GM19455 (cell line): ENCODE data around the gene IFT27.

Source experiments
- ATAC-seq: cut with Tn5 transposase; IDR thresholded peaks from one replicate; pipeline ENCODE4 v1.9.1; 2021; ENCODE audit not compliant: unreplicated experiment

Gene IFT27, protein sequence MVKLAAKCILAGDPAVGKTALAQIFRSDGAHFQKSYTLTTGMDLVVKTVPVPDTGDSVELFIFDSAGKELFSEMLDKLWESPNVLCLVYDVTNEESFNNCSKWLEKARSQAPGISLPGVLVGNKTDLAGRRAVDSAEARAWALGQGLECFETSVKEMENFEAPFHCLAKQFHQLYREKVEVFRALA

DNA sequence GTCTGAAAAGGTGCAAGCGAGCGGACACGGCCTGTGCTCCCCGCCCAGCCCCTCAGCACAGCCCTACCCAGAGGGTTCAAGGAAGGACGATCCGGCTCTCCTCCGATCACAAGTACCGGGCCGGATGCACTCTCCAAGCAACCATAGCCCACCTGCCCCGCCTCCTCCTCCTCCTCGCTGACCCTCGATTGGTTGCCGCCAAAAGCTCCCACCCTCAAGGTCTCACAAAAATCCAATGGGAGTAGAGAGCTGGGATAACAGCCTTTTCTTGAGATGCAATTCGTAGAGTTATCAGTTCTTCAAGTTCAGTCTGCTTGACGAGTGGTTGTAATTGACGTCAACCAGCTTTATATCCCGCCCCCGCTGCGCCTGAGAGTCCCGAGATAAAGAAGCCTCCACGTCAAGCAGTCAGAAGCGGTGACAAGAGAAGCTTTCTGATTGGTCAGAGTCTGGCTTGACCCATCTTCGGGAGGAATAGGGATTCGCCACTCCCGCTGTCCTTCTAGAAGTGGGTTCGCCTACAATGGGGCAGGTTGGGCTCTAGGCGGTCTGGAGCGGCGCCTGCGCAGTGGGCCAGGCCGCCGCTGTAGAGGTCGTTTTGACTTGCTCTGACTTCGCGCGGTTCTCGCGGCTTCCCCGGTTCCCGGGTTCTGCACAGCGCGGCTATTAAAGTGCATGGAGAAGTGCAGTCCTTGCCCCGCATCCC is at the start of gene IFT27:
TSS of gene IFT27 (minus strand) at position 156 of the 706 bp plus-strand sequence. CDS start 412 bp downstream, outside the sequence.
- peak; percentile 95 for ATAC-seq

DNA sequence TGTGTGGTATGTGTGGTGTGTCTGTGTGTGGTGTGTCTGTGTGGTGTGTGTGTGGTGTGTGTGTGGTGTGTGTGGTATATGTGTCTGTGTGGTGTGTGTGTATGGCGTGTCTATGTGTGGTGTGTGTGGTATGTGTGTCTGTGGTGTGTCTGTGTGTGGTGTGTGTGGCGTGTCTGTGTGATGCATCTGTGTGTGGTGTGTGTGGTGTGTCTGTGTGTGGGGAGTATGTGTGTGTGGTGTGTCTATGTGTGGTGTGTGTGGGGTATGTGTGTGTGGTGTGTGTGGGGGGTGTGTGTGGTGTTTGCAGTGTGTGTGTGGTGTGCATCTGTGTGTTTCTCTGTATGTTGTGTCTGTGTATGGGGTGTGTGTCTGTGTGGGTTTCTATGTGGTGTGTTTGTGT is 48.7 kb upstream of the IFT27 start:
- no peak for ATAC-seq

DNA sequence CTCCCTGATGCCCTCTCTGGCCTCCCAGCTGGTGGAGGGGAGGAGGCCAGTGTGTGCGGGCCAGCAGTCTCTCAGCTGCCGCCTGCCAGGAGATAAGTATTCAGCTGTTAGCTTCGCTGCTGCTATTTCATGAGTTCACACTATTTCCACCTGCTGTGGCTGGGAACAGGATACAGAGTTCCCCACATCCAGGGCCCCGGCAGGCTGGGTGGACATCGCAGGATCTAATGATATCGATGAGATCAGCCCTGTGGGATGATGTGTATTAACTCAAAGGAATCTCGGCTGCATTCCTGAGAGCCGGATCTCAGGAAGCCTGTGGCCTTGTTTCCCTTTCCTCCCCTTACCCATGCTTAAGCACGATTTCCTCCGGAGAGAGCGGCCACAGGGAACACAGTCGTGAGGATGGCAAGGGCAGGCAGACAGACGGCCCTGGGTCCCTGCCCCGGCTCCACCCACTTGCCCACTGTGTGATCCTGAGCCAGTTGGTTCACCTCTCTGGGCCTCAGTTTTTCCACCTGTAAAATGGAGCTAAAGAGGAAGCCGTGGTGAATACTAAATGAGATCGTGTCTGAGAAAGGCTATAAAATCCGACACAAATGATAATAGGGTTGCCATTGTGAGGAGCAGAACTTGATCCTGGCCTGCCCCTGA is 47.4 kb upstream of the IFT27 start:
- ATAC-seq = no peak

DNA sequence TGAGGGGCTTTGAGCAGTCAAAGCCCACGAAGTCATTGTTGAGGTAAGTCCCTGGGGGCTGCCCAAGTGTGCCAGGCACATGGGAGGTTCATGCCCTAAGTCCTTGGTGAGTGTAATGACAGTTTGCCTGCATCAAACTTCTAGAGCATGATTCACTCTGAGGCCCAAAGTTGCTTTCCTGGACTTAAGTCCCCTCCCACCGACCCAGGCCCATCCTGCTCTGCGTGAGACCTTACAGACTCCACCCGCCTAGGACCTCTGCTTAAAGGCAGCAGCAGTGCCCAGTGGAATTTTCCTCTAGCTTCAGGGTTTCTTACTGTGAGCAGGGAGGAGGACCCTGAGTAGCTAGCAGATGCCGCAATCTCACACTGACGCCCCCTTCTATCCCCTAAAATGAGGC is 46.7 kb upstream of the IFT27 start:
- ATAC-seq = no peak

DNA sequence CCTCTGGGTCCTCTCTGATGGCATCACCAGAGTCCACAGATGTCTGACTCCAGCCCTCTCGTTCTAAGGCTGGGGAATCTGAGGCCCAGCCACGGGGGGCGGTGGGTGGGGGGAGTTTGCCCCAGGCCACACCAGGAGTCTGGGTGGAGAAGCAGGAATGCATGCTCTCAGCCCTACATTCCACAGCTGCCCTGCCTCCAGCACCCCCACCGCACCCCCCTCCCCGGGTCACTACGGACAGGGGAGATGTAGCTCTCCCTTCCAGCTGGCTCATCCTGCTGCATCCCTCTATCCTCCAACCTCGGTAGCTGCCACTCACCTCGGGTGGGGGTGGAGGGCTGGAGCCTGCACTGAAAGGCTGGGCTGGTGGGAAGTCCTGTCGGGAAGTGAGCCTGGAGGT is 43.2 kb upstream of the IFT27 start:
- no peak for ATAC-seq

DNA sequence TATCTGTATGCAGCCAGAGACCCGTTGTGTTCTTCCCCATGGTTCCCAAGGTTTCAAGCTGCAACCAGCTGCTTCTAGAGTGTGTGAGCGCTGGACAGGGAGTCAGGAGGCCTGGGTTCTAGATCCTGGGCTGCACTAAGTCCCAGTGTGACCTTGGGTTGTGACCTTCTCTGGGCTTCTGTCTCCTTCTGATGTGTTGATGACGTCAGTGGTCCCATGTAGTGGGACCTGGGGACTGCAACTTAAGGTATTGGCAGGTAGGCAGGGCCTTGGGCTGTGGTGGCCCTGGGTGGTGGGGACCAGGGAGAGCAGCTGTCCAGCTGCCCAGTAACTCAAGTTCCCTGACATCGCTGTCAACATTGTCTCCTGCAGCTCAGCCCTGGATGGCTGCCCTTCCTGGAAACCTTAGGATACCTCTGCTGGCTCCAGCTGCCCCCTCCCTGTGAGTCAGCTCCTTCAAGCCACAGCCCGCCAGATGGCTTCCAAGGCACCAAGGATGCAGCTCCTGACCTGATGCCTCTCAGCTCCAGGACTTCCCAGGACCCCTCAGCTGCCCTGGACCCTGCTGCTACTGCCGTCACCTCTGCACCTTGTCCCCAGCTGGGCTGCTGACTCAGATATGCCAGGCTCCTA is 42.2 kb upstream of the IFT27 start:
- no peak for ATAC-seq

DNA sequence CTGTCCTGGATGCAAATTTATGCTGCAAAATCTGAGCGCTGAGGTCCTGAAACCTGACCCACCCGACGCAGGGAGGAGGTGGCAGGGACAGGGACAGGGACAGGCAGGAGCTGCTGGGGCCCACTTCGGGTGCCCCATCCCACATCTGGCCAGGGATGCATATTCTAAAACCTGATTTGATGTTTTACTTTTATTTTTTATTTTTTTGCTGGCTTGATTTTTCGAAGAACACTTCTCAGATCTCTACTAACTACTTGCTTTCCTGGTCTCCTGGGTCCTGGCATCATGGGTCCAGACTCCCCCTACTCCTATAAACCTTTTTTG is 41.6 kb upstream of the IFT27 start:
- no peak for ATAC-seq

DNA sequence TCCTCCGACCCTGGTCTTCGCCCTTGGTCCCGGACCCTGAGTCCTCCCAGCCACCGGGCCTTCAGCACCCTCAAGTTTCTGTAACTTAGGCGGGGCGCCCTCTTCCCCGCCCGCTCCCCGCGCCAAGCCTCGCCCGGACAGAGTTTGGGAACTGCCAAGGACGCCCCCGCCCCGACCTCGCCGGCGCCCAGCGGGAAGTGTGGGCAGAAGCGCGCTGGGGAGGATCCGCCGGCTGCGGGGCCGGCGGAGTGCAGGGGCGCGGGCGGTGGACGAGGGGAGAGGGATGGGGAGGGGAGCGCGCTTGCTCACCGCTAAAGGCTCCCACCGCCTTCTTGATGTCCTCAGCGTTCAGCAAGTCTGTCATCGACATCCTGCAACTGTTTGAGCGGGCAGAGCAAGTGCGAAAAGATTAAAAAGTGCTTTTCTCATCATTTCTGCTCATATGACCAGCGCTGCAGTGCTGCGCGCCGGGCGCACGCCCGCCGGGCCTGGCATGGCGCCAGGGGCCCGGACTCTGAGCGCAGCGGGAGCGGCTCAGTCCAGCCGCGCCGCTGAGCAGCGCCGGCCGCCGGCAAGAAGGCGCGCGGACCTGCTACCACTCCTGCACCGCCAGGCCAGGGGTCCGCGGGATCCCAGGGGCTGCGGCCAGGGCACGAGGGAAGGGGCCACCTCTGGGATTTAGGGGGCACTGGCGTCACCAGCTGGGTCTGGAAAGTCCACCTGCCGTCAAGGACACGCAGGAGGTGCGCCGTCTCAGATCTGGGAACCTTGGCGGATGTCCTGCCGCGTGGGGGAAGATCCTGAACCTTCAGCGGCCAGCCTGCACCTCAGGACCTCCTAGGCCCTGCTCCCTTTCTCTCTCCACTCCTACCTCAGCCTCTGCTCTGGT is 41.0 kb upstream of the IFT27 start, which contains the start of gene PVALB:
TSS of gene PVALB (minus strand) at position 400 of the 889 bp plus-strand sequence. CDS start at position 370, 30 bp downstream.
- no peak for ATAC-seq

DNA sequence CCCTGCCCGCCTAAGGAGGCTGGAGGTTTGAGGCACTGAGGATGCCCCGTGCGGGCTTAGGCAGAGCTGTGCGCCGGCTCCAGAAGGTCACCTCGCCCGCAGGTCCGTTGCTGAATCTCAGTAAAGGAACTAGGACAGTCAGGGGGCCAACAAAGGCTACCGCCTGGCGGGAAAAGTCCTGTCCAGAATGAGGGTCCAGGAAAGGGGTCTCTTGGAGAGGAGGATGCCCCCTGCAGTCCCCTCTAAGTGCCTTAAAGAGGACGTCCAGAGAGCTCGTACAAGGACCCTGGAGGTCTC is 40.4 kb upstream of the IFT27 start:
- ATAC-seq = no peak

DNA sequence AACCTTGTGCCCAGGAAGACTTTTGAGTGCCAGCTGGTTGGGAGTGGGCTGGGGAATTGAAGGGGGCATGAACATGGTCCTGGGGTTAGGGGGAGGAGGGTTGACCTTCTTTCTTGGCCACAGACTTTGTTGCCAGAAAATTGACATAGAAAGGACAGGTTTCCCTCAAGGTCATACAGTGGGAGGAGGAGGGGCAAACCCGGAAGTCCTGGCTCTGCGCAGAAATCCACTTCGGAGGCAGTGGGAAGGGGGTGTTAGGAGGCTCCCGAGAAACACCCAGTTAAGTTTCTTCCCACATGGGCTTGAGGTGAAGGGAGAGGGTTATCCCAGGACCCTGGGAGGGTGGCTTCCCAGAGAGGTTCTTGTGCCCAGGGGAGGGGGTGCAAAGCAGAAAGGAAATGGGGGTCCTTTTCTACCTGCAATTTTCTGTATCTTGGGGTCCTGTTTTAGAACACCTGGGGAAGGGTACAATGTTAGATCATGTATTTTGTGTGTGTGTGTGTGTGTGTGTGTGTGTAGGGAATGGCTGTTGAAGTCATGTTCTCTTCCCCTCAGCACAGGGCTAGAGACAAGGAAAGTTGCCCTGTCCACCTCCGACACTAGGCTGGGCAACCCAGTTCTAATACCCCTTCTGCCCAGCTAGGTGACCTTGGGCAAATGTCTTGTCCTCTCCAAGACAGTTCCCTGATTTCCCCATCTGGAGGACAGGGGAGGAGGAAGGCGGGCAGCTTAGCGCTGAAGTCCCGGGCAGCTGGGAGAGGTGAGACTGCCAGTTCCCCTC is 39.8 kb upstream of the IFT27 start:
- ATAC-seq = no peak

DNA sequence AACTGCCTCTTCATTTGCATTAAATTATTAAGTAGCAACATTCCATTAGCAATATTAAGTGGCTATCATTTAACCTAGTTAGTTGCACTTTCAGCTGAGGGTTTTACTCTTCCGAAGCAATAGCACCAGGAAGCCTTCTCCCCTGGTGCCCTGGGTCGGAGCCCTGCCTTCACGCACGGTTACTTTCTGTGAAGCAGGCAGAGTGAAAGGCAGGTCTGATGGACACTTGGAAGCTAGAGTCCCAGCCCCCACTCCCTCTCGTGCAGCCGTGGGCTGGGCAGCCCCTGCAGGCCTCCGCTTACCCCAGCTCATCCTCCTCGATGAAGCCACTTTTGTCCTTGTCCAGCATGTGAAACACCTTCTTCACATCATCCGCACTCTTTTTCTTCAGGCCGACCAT is 38.9 kb upstream of the IFT27 start:
- no peak for ATAC-seq

DNA sequence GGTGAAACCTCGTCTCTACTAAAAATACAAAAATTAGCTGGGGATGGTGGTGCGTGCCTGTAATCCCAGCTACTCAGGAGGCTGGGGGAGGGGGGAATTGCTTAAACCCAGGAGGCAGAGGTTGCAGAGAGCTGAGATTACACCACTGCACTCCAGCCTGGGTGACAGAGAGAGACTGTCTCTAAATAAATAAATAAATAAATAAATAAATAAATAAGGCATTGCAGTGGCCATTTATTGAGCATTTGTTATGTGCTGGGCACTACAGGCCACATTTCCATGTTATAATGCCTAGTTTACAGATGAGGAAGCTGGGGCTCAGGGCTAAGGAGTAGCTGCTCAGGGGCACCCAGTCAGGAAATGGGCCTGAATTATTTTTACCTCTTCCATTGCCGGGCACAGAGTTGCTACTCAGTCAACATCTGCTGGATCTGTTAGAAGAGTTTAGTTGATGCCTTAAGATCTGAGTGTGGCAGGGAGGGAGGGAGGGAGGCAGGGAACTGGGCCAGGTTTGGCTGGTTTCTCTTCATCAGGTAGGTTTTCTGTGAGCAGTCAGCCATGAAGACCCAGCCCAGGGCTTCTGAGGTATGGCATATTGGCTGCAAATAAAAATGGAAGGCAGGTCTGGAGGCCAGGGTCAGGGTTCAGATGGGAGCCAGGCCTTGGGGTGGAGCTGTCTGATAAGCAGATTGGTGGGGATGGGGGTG is 35.3 kb upstream of the IFT27 start:
- no peak for ATAC-seq

DNA sequence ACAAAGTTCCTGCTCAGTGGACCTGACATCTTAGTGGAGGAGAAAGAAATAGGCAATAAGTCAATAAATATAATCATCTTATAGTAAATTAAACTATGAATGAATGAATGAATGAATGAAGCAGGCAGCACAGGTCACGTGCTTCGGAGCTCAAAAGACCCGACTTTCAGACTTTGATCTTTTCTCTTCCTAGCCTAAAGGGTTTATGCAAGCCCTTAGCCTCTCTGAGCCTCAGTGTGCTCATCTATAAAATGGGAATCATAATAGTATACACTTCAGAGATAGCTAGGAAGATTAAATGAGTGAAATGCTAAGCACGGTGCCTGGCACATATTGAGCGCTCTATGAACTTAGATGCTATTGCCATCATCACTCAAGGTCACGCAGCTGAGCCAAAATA is 33.4 kb upstream of the IFT27 start:
- no peak for ATAC-seq

DNA sequence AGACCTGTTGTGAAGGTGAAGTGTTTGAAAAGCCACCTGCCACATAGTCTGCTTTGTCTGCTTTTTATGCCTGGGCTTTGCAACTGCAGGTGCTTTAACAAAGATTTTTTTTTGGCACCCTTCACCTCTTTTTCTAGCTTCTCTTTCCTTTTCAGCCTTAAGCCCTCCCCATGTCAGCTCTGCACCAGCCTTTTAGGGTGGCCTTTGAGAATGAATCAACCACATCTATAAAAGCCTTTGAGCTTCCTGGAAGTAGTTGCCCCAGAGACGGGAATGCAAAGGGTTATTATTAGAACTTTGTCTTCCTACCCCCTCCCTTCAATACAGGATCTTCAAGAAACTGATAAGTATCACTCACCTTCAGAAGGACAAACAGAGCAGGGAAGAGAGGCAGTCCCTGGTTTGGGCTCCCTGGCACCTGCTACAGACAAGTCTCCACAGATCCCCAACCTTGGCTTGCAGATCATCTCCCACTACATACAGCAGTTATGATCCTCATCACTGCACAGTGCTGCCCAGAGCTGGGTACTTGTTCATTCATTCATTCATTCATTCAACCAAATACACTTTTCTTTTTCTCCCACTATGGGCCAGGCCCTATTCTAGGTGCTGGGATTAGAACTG is 32.9 kb upstream of the IFT27 start:
- no peak for ATAC-seq

DNA sequence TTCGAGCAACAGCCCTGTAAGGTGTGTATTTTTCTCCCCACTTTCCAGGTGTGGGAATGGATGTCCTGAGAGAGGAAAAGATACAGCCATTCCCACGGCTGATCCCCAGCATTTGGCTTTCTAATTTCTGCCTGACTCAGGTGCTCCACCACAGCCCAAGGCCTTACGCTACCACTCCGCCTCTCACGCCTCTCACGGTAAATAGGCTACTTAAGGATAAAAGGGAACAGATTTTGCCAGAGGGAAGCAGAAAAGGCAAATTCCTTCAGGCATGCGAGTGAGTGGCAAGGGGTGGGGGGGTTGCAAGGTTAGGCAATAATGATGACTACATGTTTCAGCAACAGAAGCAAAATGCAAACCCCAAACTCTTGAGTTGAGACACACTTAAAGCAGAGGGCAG is 31.7 kb upstream of the IFT27 start:
- no peak for ATAC-seq

DNA sequence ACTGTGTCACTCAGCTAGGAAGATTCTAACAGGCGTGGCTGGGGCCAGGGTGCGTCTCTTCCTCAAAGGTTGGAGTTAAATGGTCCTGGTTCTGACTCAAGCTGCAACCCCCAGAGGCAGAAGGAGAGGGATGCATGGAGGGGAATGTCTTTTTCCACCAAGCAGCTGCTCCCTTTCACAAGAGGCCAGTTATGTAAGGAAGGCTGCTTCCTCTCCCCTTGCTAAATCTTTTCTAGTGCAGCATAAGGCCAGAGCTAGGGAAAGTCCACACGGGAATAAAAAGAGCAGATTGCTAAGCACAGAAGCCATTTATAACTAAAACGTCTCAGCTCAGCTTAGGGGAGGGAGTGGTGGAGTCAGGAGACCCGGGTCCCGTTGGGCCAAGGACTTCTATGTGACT is 30.9 kb upstream of the IFT27 start:
- no peak for ATAC-seq

DNA sequence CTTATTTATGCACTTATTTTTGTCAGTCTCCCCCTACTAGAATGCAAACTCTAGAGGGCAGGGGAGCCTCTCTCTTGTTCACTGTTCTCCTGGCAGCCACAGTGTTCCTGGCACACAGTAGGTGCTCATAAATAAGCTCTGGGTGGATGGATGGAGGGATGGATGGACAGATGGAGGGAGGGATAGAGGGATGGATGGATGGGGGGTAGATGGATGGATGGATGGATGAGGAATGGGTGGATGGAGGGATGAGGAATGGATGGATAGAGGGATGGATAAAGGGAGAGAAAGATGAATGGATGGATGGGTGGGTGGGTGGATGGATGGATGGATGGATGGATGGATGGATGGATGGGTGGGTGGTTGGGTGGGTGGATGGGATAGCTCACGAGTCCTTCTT is 27.4 kb upstream of the IFT27 start:
- ATAC-seq = no peak

DNA sequence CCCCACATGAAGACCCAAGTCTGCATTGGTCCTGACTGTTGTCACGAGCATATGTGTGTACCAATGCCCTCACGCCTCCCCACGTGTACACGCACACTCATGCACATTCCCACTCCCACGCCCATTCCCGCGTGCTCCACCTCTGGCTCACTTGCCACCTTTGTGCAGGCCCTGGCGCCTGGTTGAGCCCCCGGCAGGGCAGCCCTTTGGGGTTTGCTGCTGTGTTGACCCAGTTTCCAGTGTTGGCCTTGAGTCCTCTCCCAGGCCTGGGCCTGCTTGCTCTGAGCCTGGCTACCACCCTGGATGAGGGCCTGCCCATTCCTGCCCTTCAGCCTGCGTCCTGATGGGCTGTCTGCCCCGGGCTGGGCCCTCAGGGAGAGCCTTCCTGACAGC is 22.8 kb upstream of the IFT27 start:
- no peak for ATAC-seq

DNA sequence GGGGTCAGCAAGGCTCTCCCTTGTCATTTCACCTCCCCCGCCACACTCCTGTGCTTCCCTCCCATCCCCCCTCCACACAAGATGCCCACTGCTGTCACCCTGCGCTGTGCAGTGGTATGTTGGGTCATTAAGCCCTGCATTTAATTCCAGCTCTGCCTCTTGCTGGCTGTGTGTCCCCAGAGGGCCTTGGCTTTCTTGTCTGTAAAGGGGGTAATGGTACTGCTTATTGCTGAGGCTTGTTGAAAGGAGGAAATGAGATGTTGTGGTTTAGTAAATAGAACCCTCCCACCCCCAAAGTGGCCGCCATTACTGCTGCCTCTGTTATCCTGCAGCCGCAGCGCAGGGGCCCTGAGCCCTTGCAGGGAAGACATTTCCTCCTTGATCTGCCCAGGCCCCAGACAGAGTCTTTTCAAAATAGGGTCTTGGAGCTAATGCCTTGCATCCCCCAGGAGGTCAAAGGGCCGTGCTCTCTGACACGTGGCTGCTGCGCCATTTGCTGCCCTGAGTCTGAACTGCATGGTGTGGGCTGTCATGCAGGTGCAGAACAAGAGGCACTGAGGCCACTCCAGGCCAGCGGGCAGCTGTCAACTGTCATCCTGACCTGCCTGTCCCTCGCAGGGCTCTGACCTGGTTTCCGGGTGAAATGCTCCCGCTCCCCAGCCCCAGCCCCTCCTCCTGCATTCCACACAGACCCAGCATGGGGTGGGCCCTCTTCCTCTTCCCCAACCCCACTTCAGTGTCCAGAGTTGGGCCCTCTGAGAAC is 22.2 kb upstream of the IFT27 start:
- ATAC-seq = no peak
